PC-3 (cell line): ENCODE data around the gene ZBTB46. TPM values are rescaled to one million over a fixed set of nuclear protein-coding genes. Genes with fewer than 3 reads are reported as not detected.
"Not testable (repeated sequence)": the region's sequence is repeated elsewhere in the genome, so short reads cannot be mapped to it uniquely, and the experiment has no call there.

Source experiments
- ATAC-seq: fragments of 200-7000 bp; cut with Tn5 transposase; 2 replicates; pipeline ENCODE4 v1.9.1; 2020; ENCODE audit warnings: mild to moderate bottlenecking, moderate library complexity
- BruUV-seq: library from RNA; stranded (reverse); fragments of 400-500 nt; replicated peaks from 2 replicates; lab custom pipeline; 2021; lab: Mats Ljungman, UMichigan
- CTCF ChIA-PET: fragments of 300-600 bp; sonication (Branson Sonifier 250); formaldehyde crosslinking; loops from one replicate; lab custom pipeline; 2022; ENCODE audit warnings: antibody characterized with exemption; lab: Charles Lee
- POLR2A ChIA-PET: fragments of 300-600 bp; sonication (Branson Sonifier 250); formaldehyde crosslinking; loops from one replicate; lab custom pipeline; 2022; ENCODE audit warnings: antibody characterized with exemption; ENCODE audit not compliant: unreplicated experiment; lab: Charles Lee
- DNase-seq: peaks from one replicate; pipeline ENCODE4 v3.0.0-alpha.2; 2015
- H2AFZ ChIP-seq: fragments of 300-600 bp; sonication (generic); 2 replicates; pipeline ENCODE4 v1.6.0; 2016; ENCODE audit warnings: antibody characterized with exemption, low read length
- H3F3A ChIP-seq: fragments of 300-600 bp; sonication (generic); one replicate; pipeline ENCODE4 v1.6.0; 2017; ENCODE audit warnings: antibody characterized with exemption, low read length, control low read depth, mild to moderate bottlenecking; ENCODE audit not compliant: unreplicated experiment
- H3K27ac ChIP-seq: fragments of 300-600 bp; sonication (generic); 2 replicates; pipeline ENCODE4 v1.5.1; 2016; ENCODE audit warnings: mild to moderate bottlenecking, low read length
- H3K27me3 ChIP-seq: fragments of 300-600 bp; sonication (generic); 2 replicates; pipeline ENCODE4 v1.6.1; 2016; ENCODE audit warnings: low read length, mixed read lengths
- H3K36me3 ChIP-seq: fragments of 300-600 bp; sonication (generic); 2 replicates; pipeline ENCODE4 v1.6.1; 2016; ENCODE audit warnings: low read depth, mixed run types, low read length, mixed read lengths
- H3K4me1 ChIP-seq: fragments of 300-600 bp; sonication (generic); 2 replicates; pipeline ENCODE4 v1.5.1; 2016; ENCODE audit warnings: low read length; ENCODE audit not compliant: insufficient read depth
- H3K4me2 ChIP-seq: fragments of 300-600 bp; sonication (generic); 2 replicates; pipeline ENCODE4 v1.6.0; 2016; ENCODE audit warnings: low read length
- H3K4me3 ChIP-seq: fragments of 300-600 bp; sonication (generic); 2 replicates; pipeline ENCODE4 v1.5.1; 2016; ENCODE audit warnings: mild to moderate bottlenecking, low read length, mixed read lengths
- H3K79me2 ChIP-seq: fragments of 300-600 bp; sonication (generic); 2 replicates; pipeline ENCODE4 v1.6.1; 2017; ENCODE audit warnings: low read length, mixed read lengths
- H3K9ac ChIP-seq: fragments of 300-600 bp; sonication (generic); 2 replicates; pipeline ENCODE4 v1.6.0; 2016; ENCODE audit warnings: mild to moderate bottlenecking, low read length
- H3K9me2 ChIP-seq: fragments of 300-600 bp; sonication (generic); replicated peaks from 2 replicates; pipeline ENCODE4 v1.6.1; 2016; ENCODE audit warnings: mixed run types, low read length, mixed read lengths
- H3K9me3 ChIP-seq: fragments of 300-600 bp; sonication (generic); 2 replicates; pipeline ENCODE4 v1.6.1; 2016; ENCODE audit warnings: low read length, mixed read lengths
- H4K20me1 ChIP-seq: fragments of 300-600 bp; sonication (generic); 2 replicates; pipeline ENCODE4 v1.6.1; 2016; ENCODE audit warnings: low read length, mixed read lengths
- CTCF ChIP-seq: fragments of 300-600 bp; sonication (generic); conservative IDR thresholded peaks from 2 replicates; pipeline ENCODE4 v1.5.1; 2017; ENCODE audit warnings: antibody characterized with exemption, low read depth, mild to moderate bottlenecking, low read length
- EZH2 ChIP-seq: fragments of 300-600 bp; sonication (generic); IDR thresholded peaks from one replicate; pipeline ENCODE4 v1.6.1; 2017; ENCODE audit warnings: antibody characterized with exemption, mild to moderate bottlenecking, low read length; ENCODE audit not compliant: unreplicated experiment
- EZH2phosphoT487 ChIP-seq: fragments of 300-600 bp; sonication (generic); IDR thresholded peaks from 2 replicates; pipeline ENCODE4 v1.6.1; 2018; ENCODE audit warnings: mild to moderate bottlenecking, antibody characterized with exemption, low read length, borderline replicate concordance
- intact Hi-C: fragments of 100-400 bp; cut with micrococcal nuclease; formaldehyde crosslinking; loops from 2 replicates; pipeline ENCODE4 v1.9.0; 2023
- total RNA-seq: library from RNA; depleted of rRNA; stranded (reverse); fragments of >200 nt; gene quantifications from 2 replicates; pipeline ENCODE4 v1.2.3, GENCODE V29; 2014

The ZBTB46 gene
- total RNA-seq, 1 experiment from 2014 or later = 7.3 TPM

GRCh38 chr20:63732118-63733095 lies 98.7 kb downstream of the ZBTB46 start:
- Histone ChIP-seq H3K36me3 (no peaks in the 10 kb centered on the region; the same call in 1 of the 2 replicates), H3K4me1 (no peaks in the 10 kb centered on the region), H3K4me3 (no peak overlapping the region), H3K4me2 (no peak overlapping the region), H3F3A (no peaks in the 10 kb centered on the region), H3K79me2 (peaks cover 29% of the 10 kb centered on the region), H3K9ac (no peak overlapping the region), H3K27ac (no peak overlapping the region), H3K27me3 (no peaks in the 10 kb centered on the region), H4K20me1 (no peaks in the 10 kb centered on the region), H3K9me3 (no peaks in the 10 kb centered on the region), H3K9me2 (no peaks in the 10 kb centered on the region), H2AFZ (no peak overlapping the region)
- ChIA-PET CTCF (no interaction called here), POLR2A (no interaction called here)
- ATAC-seq = no peak
- TF ChIP-seq CTCF (no peak), EZH2 (no peak), EZH2phosphoT487 (no peak)
- DNase-seq = no peak
- intact Hi-C loops = no loop called here
- no TSS peak for BruUV-seq

- Histone ChIP-seq H3K27me3 (no peaks in the 10 kb centered on the region), H3K9me2 (no peaks in the 10 kb centered on the region), H2AFZ (no peak overlapping the region), H3K9ac (no peak overlapping the region), H3K9me3 (no peaks in the 10 kb centered on the region), H3K4me3 (no peak overlapping the region), H3F3A (no peaks in the 10 kb centered on the region), H3K36me3 (no peaks in the 10 kb centered on the region; the same call in 1 of the 2 replicates), H3K4me1 (no peaks in the 10 kb centered on the region), H3K4me2 (no peak overlapping the region), H3K79me2 (peaks cover 39% of the 10 kb centered on the region), H4K20me1 (no peaks in the 10 kb centered on the region), H3K27ac (no peak overlapping the region)
- TF ChIP-seq EZH2phosphoT487 = no peak
- no peak for TF ChIP-seq CTCF
- TF ChIP-seq EZH2 = no peak
- intact Hi-C loops = no loop called here
- DNase-seq (no peak), ATAC-seq (no peak)
- CTCF ChIA-PET = no interaction called here
- no TSS peak for BruUV-seq
- POLR2A ChIA-PET = no interaction called here
Measured at GRCh38 chr20:63731410-63731809, 99.7 kb downstream of the ZBTB46 start.

GRCh38 chr20:63730189-63730733 lies 100.8 kb downstream of the ZBTB46 start:
- H3K4me2 ChIP-seq, H3K9ac ChIP-seq, CTCF ChIA-PET, H3K27ac ChIP-seq, BruUV-seq, ATAC-seq, H3K9me2 ChIP-seq, H2AFZ ChIP-seq, H3K4me1 ChIP-seq, H4K20me1 ChIP-seq, H3K36me3 ChIP-seq, H3F3A ChIP-seq, H3K27me3 ChIP-seq, intact Hi-C loops, POLR2A ChIA-PET, DNase-seq, H3K4me3 ChIP-seq, H3K9me3 ChIP-seq: not testable (repeated sequence)
- peaks cover 45% of the 10 kb centered on the region for H3K79me2 ChIP-seq

DNA sequence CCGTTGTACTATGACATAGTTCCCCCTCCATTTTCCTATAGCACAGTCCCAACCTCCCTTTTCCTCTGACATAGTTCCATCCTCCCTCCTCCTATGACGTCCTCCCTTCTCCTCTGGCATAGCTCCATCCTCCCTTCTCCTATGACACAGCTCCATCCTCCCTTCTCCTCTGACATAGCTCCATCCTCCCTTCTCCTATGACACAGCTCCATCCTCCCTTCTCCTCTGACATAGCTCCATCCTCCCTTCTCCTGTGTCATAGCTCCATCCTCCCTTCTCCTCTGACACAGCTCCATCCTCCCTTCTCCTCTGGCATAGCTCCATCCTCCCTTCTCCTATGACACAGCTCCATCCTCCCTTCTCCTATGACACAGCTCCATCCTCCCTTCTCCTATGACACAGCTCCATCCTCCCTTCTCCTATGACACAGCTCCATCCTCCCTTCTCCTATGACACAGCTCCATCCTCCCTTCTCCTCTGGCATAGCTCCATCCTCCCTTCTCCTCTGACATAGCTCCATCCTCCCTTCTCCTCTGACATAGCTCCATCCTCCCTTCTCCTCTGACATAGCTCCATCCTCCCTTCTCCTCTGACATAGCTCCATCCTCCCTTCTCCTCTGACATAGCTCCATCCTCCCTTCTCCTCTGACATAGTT lies 108.0 kb downstream of the ZBTB46 start:
- intact Hi-C loops, ATAC-seq, DNase-seq, H3K9ac ChIP-seq, H3K9me2 ChIP-seq, POLR2A ChIA-PET, H3K4me3 ChIP-seq, H2AFZ ChIP-seq, H3K27ac ChIP-seq, CTCF ChIA-PET, BruUV-seq, H4K20me1 ChIP-seq, H3F3A ChIP-seq, H3K27me3 ChIP-seq, H3K4me1 ChIP-seq, H3K4me2 ChIP-seq, H3K9me3 ChIP-seq: not testable (repeated sequence)
- H3K36me3 ChIP-seq = peaks cover 33% of the 10 kb centered on the region
- H3K79me2 ChIP-seq = peaks cover 63% of the 10 kb centered on the region
